Jurkat, Clone E6-1 (cell line): Measurements from ENCODE around the gene ZMAT3.

Experiments used
- DNase-seq: peaks from one replicate; pipeline ENCODE4 v3.0.0-alpha.2; 2011; ENCODE audit warnings: low read depth, low spot score
- H3K4me3 ChIP-seq: 2 replicates; pipeline ENCODE4 v1.5.1; 2011; ENCODE audit warnings: mild to moderate bottlenecking, low read length, control low read depth, moderate library complexity

Gene ZMAT3

GRCh38 chr3:178982137-178982536 lies 89.5 kb downstream of the ZMAT3 start:
- H3K4me3 ChIP-seq: no peak overlapping the region
- no peak for DNase-seq

- no peak overlapping the region for H3K4me3 ChIP-seq
- no peak for DNase-seq
Measured at GRCh38 chr3:178975320-178975719, 96.3 kb downstream of the ZMAT3 start.

- no peak for DNase-seq
- no peak overlapping the region for H3K4me3 ChIP-seq
Measured at GRCh38 chr3:178971614-178972013, 100.0 kb downstream of the ZMAT3 start.

- no peak overlapping the region for H3K4me3 ChIP-seq
Measured at GRCh38 chr3:178969004-178969700, 102.5 kb downstream of the ZMAT3 start.

More at GRCh38 chr3:178969004-178969700, 102.5 kb downstream of the ZMAT3 start:
- no peak for DNase-seq
